ENCODE data around the gene IKZF5.

DNA sequence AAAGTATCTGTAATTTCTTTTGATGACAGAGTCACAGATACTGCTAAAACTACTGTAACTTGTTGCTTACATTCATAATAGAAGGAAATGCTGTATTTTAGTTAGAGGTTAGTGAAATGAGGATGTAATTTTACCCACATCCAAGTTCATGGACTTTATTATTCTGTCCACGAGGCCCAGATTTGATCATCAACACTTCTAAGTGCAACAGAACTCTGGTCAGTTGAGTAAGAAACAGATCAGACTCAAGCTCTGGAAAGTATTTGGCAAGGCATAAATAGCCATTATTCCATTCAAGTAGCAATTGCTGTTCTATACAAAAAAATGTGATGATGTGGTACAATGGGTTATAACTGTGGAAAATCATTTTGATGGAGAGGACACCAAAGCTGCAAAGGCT, 22.5 kb upstream of the IKZF5 start:
- TF ChIP-seq POLR2A (IDR thresholded peaks at IDR 0.05): no peak
- TF ChIP-seq, protein P1, sequence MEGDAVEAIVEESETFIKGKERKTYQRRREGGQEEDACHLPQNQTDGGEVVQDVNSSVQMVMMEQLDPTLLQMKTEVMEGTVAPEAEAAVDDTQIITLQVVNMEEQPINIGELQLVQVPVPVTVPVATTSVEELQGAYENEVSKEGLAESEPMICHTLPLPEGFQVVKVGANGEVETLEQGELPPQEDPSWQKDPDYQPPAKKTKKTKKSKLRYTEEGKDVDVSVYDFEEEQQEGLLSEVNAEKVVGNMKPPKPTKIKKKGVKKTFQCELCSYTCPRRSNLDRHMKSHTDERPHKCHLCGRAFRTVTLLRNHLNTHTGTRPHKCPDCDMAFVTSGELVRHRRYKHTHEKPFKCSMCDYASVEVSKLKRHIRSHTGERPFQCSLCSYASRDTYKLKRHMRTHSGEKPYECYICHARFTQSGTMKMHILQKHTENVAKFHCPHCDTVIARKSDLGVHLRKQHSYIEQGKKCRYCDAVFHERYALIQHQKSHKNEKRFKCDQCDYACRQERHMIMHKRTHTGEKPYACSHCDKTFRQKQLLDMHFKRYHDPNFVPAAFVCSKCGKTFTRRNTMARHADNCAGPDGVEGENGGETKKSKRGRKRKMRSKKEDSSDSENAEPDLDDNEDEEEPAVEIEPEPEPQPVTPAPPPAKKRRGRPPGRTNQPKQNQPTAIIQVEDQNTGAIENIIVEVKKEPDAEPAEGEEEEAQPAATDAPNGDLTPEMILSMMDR (IDR thresholded peaks at IDR 0.05): no peak
